Liver (tissue), 3 donors: ENCODE results near the gene SYNPO.

Experiments
- RAD21 ChIP-seq, 2 donors: IDR thresholded peaks; 2 replicates each; pipeline ENCODE4 v1.6.1; 2016; ENCODE audit warnings: antibody characterized with exemption in 2 of 2, mild to moderate bottlenecking in 2 of 2
- YY1 ChIP-seq: IDR thresholded peaks from 2 replicates; pipeline ENCODE4 v1.6.1; 2016; ENCODE audit warnings: antibody characterized with exemption, mild to moderate bottlenecking
- TF ChIP-seq, protein P1 (sequence below): IDR thresholded peaks from 2 replicates; pipeline ENCODE4 v1.6.1; 2016; ENCODE audit warnings: antibody characterized with exemption
- TF ChIP-seq, protein P2 (sequence below): fragments of 150-350 bp; IDR thresholded peaks from 2 replicates; pipeline ENCODE4 v1.5.1; 2017; ENCODE audit warnings: improper control_type of control experiment, low read depth, low read length; ENCODE audit not compliant: missing input control
- TF ChIP-seq, protein P3 (sequence below): IDR thresholded peaks from 2 replicates; pipeline ENCODE4 v1.6.1; 2016; ENCODE audit warnings: antibody characterized with exemption
- donor health status: healthy.
- donor health status: healthy.

DNA sequence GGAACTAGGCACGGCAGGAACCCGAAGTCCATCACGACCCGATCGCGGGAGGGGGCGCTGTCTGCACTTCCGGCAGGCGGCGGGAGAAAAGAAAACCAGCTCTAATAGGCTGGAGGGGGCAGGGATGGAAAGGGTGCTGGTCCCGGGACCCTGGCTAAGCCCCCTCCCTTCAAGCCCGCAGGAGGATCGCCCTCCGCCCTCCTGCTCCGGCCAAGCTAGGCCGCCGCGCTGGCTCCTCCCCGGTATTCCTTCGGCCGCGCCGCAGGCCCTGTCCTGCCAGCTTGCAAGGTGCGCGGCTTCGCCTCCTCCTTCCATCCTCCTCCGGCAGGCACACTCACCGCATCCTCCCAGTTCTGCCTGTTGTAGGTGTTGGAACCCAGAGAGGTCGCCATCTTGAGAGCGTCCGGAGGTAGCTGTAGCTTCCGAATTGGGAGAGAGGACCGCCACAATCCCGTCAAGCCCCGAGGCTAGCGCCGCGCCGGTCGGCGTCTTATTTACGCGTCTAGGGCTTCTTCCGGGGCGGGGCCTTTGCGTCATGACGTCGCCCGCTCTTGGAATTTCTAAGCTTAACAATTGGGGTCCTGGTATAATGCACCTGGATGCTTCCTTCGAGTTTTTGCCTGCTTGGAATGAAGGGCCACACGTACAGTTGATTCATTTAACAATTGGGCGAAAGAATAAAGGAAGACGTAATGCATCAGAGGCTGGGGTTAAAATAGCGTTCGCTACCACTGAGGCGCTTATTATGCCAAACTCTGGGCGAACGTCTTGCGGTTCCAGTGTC, 60.3 kb downstream of the SYNPO start, which contains the start of gene RBM22:
- TF ChIP-seq YY1 (peak; percentile 98), RAD21 (IDR thresholded peaks at IDR 0.05) (peak; percentile 6 to 55)
- TF ChIP-seq, protein P1, sequence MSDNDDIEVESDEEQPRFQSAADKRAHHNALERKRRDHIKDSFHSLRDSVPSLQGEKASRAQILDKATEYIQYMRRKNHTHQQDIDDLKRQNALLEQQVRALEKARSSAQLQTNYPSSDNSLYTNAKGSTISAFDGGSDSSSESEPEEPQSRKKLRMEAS: peak; percentile 69
- TF ChIP-seq, protein P2, sequence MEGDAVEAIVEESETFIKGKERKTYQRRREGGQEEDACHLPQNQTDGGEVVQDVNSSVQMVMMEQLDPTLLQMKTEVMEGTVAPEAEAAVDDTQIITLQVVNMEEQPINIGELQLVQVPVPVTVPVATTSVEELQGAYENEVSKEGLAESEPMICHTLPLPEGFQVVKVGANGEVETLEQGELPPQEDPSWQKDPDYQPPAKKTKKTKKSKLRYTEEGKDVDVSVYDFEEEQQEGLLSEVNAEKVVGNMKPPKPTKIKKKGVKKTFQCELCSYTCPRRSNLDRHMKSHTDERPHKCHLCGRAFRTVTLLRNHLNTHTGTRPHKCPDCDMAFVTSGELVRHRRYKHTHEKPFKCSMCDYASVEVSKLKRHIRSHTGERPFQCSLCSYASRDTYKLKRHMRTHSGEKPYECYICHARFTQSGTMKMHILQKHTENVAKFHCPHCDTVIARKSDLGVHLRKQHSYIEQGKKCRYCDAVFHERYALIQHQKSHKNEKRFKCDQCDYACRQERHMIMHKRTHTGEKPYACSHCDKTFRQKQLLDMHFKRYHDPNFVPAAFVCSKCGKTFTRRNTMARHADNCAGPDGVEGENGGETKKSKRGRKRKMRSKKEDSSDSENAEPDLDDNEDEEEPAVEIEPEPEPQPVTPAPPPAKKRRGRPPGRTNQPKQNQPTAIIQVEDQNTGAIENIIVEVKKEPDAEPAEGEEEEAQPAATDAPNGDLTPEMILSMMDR: peak; percentile 33
- TF ChIP-seq, protein P3, sequence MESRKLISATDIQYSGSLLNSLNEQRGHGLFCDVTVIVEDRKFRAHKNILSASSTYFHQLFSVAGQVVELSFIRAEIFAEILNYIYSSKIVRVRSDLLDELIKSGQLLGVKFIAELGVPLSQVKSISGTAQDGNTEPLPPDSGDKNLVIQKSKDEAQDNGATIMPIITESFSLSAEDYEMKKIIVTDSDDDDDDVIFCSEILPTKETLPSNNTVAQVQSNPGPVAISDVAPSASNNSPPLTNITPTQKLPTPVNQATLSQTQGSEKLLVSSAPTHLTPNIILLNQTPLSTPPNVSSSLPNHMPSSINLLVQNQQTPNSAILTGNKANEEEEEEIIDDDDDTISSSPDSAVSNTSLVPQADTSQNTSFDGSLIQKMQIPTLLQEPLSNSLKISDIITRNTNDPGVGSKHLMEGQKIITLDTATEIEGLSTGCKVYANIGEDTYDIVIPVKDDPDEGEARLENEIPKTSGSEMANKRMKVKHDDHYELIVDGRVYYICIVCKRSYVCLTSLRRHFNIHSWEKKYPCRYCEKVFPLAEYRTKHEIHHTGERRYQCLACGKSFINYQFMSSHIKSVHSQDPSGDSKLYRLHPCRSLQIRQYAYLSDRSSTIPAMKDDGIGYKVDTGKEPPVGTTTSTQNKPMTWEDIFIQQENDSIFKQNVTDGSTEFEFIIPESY: peak; percentile 90
